HCT116 (cell line): Measurements from ENCODE around the gene IFT122. TPM values are rescaled to one million over a fixed set of nuclear protein-coding genes. Genes with fewer than 3 reads are reported as not detected.
"Not testable (repeated sequence)": the region's sequence is repeated elsewhere in the genome, so short reads cannot be mapped to it uniquely, and the experiment has no call there.

Experiments used
- ATAC-seq: fragments of 200-7000 bp; cut with Tn5 transposase; 2 replicates; pipeline ENCODE4 v1.9.1; 2020; ENCODE audit warnings: mild to moderate bottlenecking, moderate library complexity
- BruUV-seq: library from RNA; stranded (reverse); fragments of 400-500 nt; replicated peaks from 2 replicates; lab custom pipeline; 2021; lab: Mats Ljungman, UMichigan
- CTCF ChIA-PET: fragments of 300-600 bp; sonication (Branson Sonifier 250); formaldehyde crosslinking; loops from one replicate; lab custom pipeline; 2021; ENCODE audit warnings: antibody characterized with exemption; lab: Charles Lee
- POLR2A ChIA-PET: fragments of 300-600, 350-600 bp; sonication (Branson Sonifier 250); formaldehyde crosslinking; loops from one replicate; lab custom pipeline; 2021; ENCODE audit warnings: antibody characterized with exemption; lab: Charles Lee
- RAD21 ChIA-PET, 2 experiments: fragments of 300-600 bp; sonication (Branson Sonifier 250); formaldehyde crosslinking; loops; one replicate each; lab custom pipeline; 2023; ENCODE audit warnings: low total read pairs in 2 of 2; ENCODE audit not compliant: uncharacterized antibody in 2 of 2, unreplicated experiment in 2 of 2, low non-redundant PET in 1 of 2; lab: Charles Lee
- DNase-seq: peaks from one replicate; pipeline ENCODE4 v3.0.0-alpha.2; 2010; ENCODE audit warnings: low read depth, low spot score
- H2AFZ ChIP-seq: fragments of 200-600 bp; shearing (Covaris generic), sonication (generic); 2 replicates; pipeline ENCODE4 v1.6.1; 2017; ENCODE audit warnings: low read depth, mixed run types, mixed read lengths, antibody characterized with exemption, low read length; ENCODE audit not compliant: poor library complexity, severe bottlenecking
- H3K27ac ChIP-seq: 2 replicates; pipeline ENCODE4 v1.5.1; 2012; ENCODE audit warnings: low read depth, low read length
- H3K27me3 ChIP-seq: fragments of 200-600 bp; sonication (generic); 2 replicates; pipeline ENCODE4 v1.6.1; 2016; ENCODE audit warnings: mixed run types, low read length, mixed read lengths; ENCODE audit not compliant: insufficient read depth
- H3K36me3 ChIP-seq, 2 experiments: fragments of 200-500 bp in 1 of 2; fragments of 200-600 bp in 1 of 2; sonication (Bioruptor generic) in 1 of 2; sonication (generic) in 1 of 2; 2 replicates each; pipeline versions ENCODE4 v1.5.1 to v1.6.1; 2014 to 2016; ENCODE audit warnings: low read length in 2 of 2, inconsistent platforms in 1 of 2, mixed read lengths in 1 of 2, mixed run types in 1 of 2; ENCODE audit not compliant: insufficient read depth in 2 of 2, control insufficient read depth in 1 of 2
- H3K4me1 ChIP-seq, 2 experiments: fragments of 200-600 bp in 1 of 2; sonication (generic) in 1 of 2; 2 replicates each; pipeline versions ENCODE4 v1.5.1 to v1.6.1; 2012 to 2017; ENCODE audit warnings: low read length in 2 of 2, inconsistent platforms in 1 of 2, mild to moderate bottlenecking in 1 of 2, mixed read lengths in 1 of 2, mixed run types in 1 of 2, moderate library complexity in 1 of 2; ENCODE audit not compliant: insufficient read depth in 2 of 2, control insufficient read depth in 1 of 2
- H3K4me2 ChIP-seq: fragments of 200-600 bp; sonication (generic); 2 replicates; pipeline ENCODE4 v1.6.1; 2017; ENCODE audit warnings: mixed run types, low read length, mixed read lengths
- H3K4me3 ChIP-seq, 2 experiments: fragments of 200-600 bp in 1 of 2; sonication (generic) in 1 of 2; replicated peaks in 1 of 2; 2 replicates each; pipeline ENCODE4 v1.5.1; 2011 to 2016; ENCODE audit warnings: low read length in 2 of 2, control low read depth in 1 of 2, low read depth in 1 of 2, mild to moderate bottlenecking in 1 of 2, mixed read lengths in 1 of 2, mixed run types in 1 of 2
- H3K79me2 ChIP-seq: fragments of 200-600 bp; sonication (generic); 2 replicates; pipeline ENCODE4 v1.6.1; 2017; ENCODE audit warnings: mild to moderate bottlenecking, mixed run types, low read length, moderate library complexity, mixed read lengths; ENCODE audit not compliant: insufficient read depth
- H3K9ac ChIP-seq: fragments of 200-600 bp; sonication (generic); 2 replicates; pipeline ENCODE4 v1.6.1; 2016; ENCODE audit warnings: low read length, mixed read lengths
- H3K9me2 ChIP-seq: fragments of 200-600 bp; sonication (generic), shearing (Covaris generic); 2 replicates; pipeline ENCODE4 v1.6.1; 2017; ENCODE audit warnings: mixed run types, mild to moderate bottlenecking, moderate library complexity; ENCODE audit not compliant: insufficient read depth
- H3K9me3 ChIP-seq, 2 experiments: fragments of 200-500 bp in 1 of 2; fragments of 200-600 bp in 1 of 2; sonication (Bioruptor generic) in 1 of 2; sonication (generic) in 1 of 2; 2 replicates each; pipeline ENCODE4 v1.6.1; 2014 to 2017; ENCODE audit warnings: low read length in 2 of 2, mixed read lengths in 2 of 2, inconsistent platforms in 1 of 2, low read depth in 1 of 2, mild to moderate bottlenecking in 1 of 2, mixed run types in 1 of 2, moderate library complexity in 1 of 2; ENCODE audit not compliant: control insufficient read depth in 1 of 2, insufficient read depth in 1 of 2
- H4K20me1 ChIP-seq: fragments of 200-600 bp; sonication (generic), shearing (Covaris generic); 2 replicates; pipeline ENCODE4 v1.6.1; 2017; ENCODE audit warnings: mixed run types, mild to moderate bottlenecking, moderate library complexity; ENCODE audit not compliant: insufficient read depth
- CBX3 ChIP-seq: IDR thresholded peaks from 2 replicates; pipeline ENCODE4 v1.6.1; 2012; ENCODE audit warnings: low read depth
- CEBPB ChIP-seq: IDR thresholded peaks from 2 replicates; pipeline ENCODE4 v1.6.1; 2012; ENCODE audit warnings: low read depth
- CTCF ChIP-seq, 3 experiments: fragments of 200-600 bp in 1 of 3; sonication (generic) in 1 of 3; IDR thresholded peaks in 2 of 3; conservative IDR thresholded peaks in 1 of 3; 2 replicates each; pipeline ENCODE4 v1.5.1; 2012 to 2017; ENCODE audit warnings: low read depth in 2 of 3, low read length in 2 of 3, antibody characterized with exemption in 1 of 3, borderline replicate concordance in 1 of 3, control low read depth in 1 of 3, mild to moderate bottlenecking in 1 of 3, mixed read lengths in 1 of 3, mixed run types in 1 of 3, moderate library complexity in 1 of 3; ENCODE audit not compliant: insufficient read depth in 1 of 3
- EGR1 ChIP-seq: IDR thresholded peaks from 2 replicates; pipeline ENCODE4 v1.6.1; 2012; ENCODE audit warnings: low read depth
- ELF1 ChIP-seq: IDR thresholded peaks from 2 replicates; pipeline ENCODE4 v1.6.1; 2012; ENCODE audit warnings: low read depth, borderline replicate concordance
- EZH2 ChIP-seq: fragments of 200-600 bp; sonication (generic); IDR thresholded peaks from 2 replicates; pipeline ENCODE4 v1.6.1; 2017; ENCODE audit warnings: antibody characterized with exemption, mixed run types
- EZH2phosphoT487 ChIP-seq: fragments of 200-600 bp; IDR thresholded peaks from 2 replicates; pipeline ENCODE4 v1.6.1; 2018; ENCODE audit warnings: antibody characterized with exemption, borderline replicate concordance
- FOSL1 ChIP-seq: IDR thresholded peaks from 2 replicates; pipeline ENCODE4 v1.6.1; 2012; ENCODE audit warnings: low read depth
- MAX ChIP-seq: IDR thresholded peaks from 2 replicates; pipeline ENCODE4 v1.6.1; 2012
- POLR2A ChIP-seq: IDR thresholded peaks from 2 replicates; pipeline ENCODE4 v1.7.0; 2011; ENCODE audit warnings: borderline replicate concordance; ENCODE audit not compliant: insufficient read depth, insufficient read length; ENCODE audit errors: extremely low read depth
- POLR2AphosphoS5 ChIP-seq: IDR thresholded peaks from 2 replicates; pipeline ENCODE4 v1.6.1; 2011; ENCODE audit warnings: mild to moderate bottlenecking, low read depth, low read length, moderate library complexity
- RAD21 ChIP-seq: IDR thresholded peaks from 2 replicates; pipeline ENCODE4 v1.6.1; 2012; ENCODE audit warnings: low read depth, mild to moderate bottlenecking
- REST ChIP-seq: IDR thresholded peaks from 2 replicates; pipeline ENCODE4 v1.6.1; 2012; ENCODE audit warnings: low read depth
- SIN3A ChIP-seq: IDR thresholded peaks from 2 replicates; pipeline ENCODE4 v1.6.1; 2012; ENCODE audit warnings: low read depth
- SP1 ChIP-seq: IDR thresholded peaks from 2 replicates; pipeline ENCODE4 v1.6.1; 2012; ENCODE audit warnings: low read depth
- TCF7L2 ChIP-seq: IDR thresholded peaks from 2 replicates; pipeline ENCODE4 v1.7.0; 2011; ENCODE audit warnings: borderline replicate concordance, inconsistent platforms; ENCODE audit not compliant: insufficient read depth, insufficient read length; ENCODE audit errors: extremely low read depth
- YY1 ChIP-seq: IDR thresholded peaks from 2 replicates; pipeline ENCODE4 v1.6.1; 2011; ENCODE audit warnings: low read length, low read depth, moderate library complexity, mild to moderate bottlenecking; ENCODE audit not compliant: insufficient replicate concordance; ENCODE audit errors: extremely low read depth
- ZNF274 ChIP-seq: fragments of 200-500 bp; sonication (Bioruptor generic); IDR thresholded peaks from 2 replicates; pipeline ENCODE4 v1.6.1; 2014; ENCODE audit warnings: mild to moderate bottlenecking, low read depth, low read length, inconsistent platforms
- intact Hi-C: fragments of 100-400 bp; cut with micrococcal nuclease; formaldehyde crosslinking; loops from 2 replicates; pipeline ENCODE4 v1.10.0; 2022
- total RNA-seq: library from RNA; stranded (reverse); gene quantifications from one replicate; pipeline ENCODE4 v1.2.1, GENCODE V29; 2021; ENCODE audit not compliant: unreplicated experiment

Gene IFT122
- total RNA-seq, 1 experiment from 2014 or later, result 21.4 TPM

- no peak overlapping the region for H3K4me3 ChIP-seq
- no peak overlapping the region for H3K27ac ChIP-seq
- ChIA-PET CTCF (no interaction called here), POLR2A (no interaction called here), RAD21 (no interaction called here)
- H3K36me3 ChIP-seq, result no peaks in the 10 kb centered on the region
- DNase-seq (no peak), ATAC-seq (no peak)
- no peaks in the 10 kb centered on the region for H3K9me3 ChIP-seq
- intact Hi-C loops, result no loop called here
- H3K4me1 ChIP-seq, result no peaks in the 10 kb centered on the region
- no peaks in the 10 kb centered on the region for H3K9me2 ChIP-seq
- no peaks in the 10 kb centered on the region for H4K20me1 ChIP-seq
- no TSS peak for BruUV-seq
- no peak overlapping the region for H3K9ac ChIP-seq
- no peak overlapping the region for H2AFZ ChIP-seq
- H3K79me2 ChIP-seq, result no peaks in the 10 kb centered on the region
- H3K27me3 ChIP-seq, result no peaks in the 10 kb centered on the region
- no peak for TF ChIP-seq YY1
- no peak for TF ChIP-seq FOSL1
- TF ChIP-seq RAD21, result no peak
- no peak for TF ChIP-seq MAX
- no peak for TF ChIP-seq EGR1
- no peak for TF ChIP-seq EZH2phosphoT487
- TF ChIP-seq CEBPB, result no peak
- TF ChIP-seq POLR2AphosphoS5, result no peak
- TF ChIP-seq POLR2A, result no peak
- TF ChIP-seq TCF7L2, result no peak
- TF ChIP-seq EZH2, result no peak
- TF ChIP-seq CTCF (IDR thresholded peaks at IDR 0.05 in 2 of 3, conservative IDR thresholded peaks at IDR 0.05 in 1 of 3; ENCODE audit: borderline replicate concordance in 1 of 3, insufficient read depth in 1 of 3, low read depth in 2 of 3, low read length in 2 of 3), result no peak
- TF ChIP-seq SP1, result no peak
- TF ChIP-seq ELF1, result no peak
- no peak for TF ChIP-seq ZNF274
- no peak for TF ChIP-seq REST
- no peak for TF ChIP-seq CBX3
- TF ChIP-seq SIN3A, result no peak
- H3K4me2 ChIP-seq, result no peak overlapping the region
These were observed 104.0 kb downstream of the IFT122 start for GRCh38 chr3:129543999-129544398.

GRCh38 chr3:129545951-129546350 is 105.9 kb downstream of the IFT122 start:
- H3K9me2 ChIP-seq, H3K9ac ChIP-seq, H3K79me2 ChIP-seq, H3K9me3 ChIP-seq, H3K27me3 ChIP-seq, BruUV-seq, H3K36me3 ChIP-seq, H4K20me1 ChIP-seq, H3K4me1 ChIP-seq, RAD21 ChIA-PET, CTCF ChIA-PET, DNase-seq, H3K4me3 ChIP-seq, H3K27ac ChIP-seq, ATAC-seq, H2AFZ ChIP-seq, POLR2A ChIA-PET, H3K4me2 ChIP-seq, intact Hi-C loops: not testable (repeated sequence)
